Stomach smooth muscle (tissue), 2 donors: ENCODE results near the gene PRR13.

Experiments
- H3K27ac ChIP-seq: one replicate; pipeline ENCODE4 v1.7.0; 2013; ENCODE audit warnings: mild to moderate bottlenecking, low read length, inconsistent platforms
- H3K27me3 ChIP-seq, 2 donors: one replicate each; pipeline ENCODE4 v1.7.0; 2013; ENCODE audit warnings: low read length in 2 of 2; ENCODE audit not compliant: insufficient read depth in 2 of 2, control insufficient read depth in 1 of 2
- H3K36me3 ChIP-seq, 2 donors: one replicate each; pipeline ENCODE4 v1.7.0; 2013; ENCODE audit warnings: low read length in 2 of 2; ENCODE audit not compliant: control insufficient read depth in 2 of 2, insufficient read depth in 2 of 2
- H3K4me1 ChIP-seq: one replicate; pipeline ENCODE4 v1.7.0; 2013; ENCODE audit warnings: low read length; ENCODE audit not compliant: control insufficient read depth, insufficient read depth
- H3K4me3 ChIP-seq, 2 donors: one replicate each; pipeline ENCODE4 v1.7.0; 2013; ENCODE audit warnings: low read length in 2 of 2
- H3K9ac ChIP-seq, 2 donors: one replicate each; pipeline ENCODE4 v1.7.0; 2013; ENCODE audit warnings: low read length in 2 of 2, mild to moderate bottlenecking in 1 of 2
- H3K9me3 ChIP-seq, 2 donors: one replicate each; pipeline ENCODE4 v1.7.0; 2013; ENCODE audit warnings: low read length in 2 of 2; ENCODE audit not compliant: control insufficient read depth in 2 of 2
- donor health status: healthy.
- donor health status: Pancreatic carcinoma.

Gene PRR13

GRCh38 chr12:53483225-53483978 lies 41.9 kb downstream of the PRR13 start:
- no peaks in the 10 kb centered on the region for H3K4me1 ChIP-seq
- H3K9ac ChIP-seq, result no peak overlapping the region
- H3K27ac ChIP-seq, result no peak overlapping the region
- peaks cover 50 to 70% of the 10 kb centered on the region in 2 donors for H3K36me3 ChIP-seq
- H3K4me3 ChIP-seq, result no peak overlapping the region
- H3K27me3 ChIP-seq, result no peaks in the 10 kb centered on the region
- H3K9me3 ChIP-seq, result no peaks in the 10 kb centered on the region

DNA sequence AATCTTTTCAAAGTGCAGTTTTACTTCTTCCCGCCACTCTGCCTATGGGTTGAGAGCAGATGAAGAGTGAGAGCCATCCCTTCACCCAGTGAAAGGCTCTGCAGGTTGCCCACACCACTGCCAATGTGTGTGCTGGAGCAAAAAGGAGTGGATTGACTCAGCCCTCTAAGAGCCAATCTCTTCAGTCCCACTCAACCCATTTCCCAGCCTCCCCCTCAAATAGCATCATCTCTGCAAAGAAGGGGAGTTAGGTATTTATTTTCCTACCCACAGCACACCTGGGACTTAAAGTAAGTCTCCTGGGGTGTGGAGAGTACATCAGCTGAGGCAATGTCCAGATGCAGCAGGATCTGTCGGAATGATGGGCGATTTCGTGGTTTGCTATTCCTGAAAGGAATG lies 42.4 kb downstream of the PRR13 start:
- H3K4me3 ChIP-seq, result no peak overlapping the region
- H3K27ac ChIP-seq, result no peak overlapping the region
- no peak overlapping the region for H3K9ac ChIP-seq
- H3K9me3 ChIP-seq, result no peaks in the 10 kb centered on the region
- peaks cover 45 to 68% of the 10 kb centered on the region in 2 donors for H3K36me3 ChIP-seq
- H3K4me1 ChIP-seq, result no peaks in the 10 kb centered on the region
- H3K27me3 ChIP-seq, result no peaks in the 10 kb centered on the region

DNA sequence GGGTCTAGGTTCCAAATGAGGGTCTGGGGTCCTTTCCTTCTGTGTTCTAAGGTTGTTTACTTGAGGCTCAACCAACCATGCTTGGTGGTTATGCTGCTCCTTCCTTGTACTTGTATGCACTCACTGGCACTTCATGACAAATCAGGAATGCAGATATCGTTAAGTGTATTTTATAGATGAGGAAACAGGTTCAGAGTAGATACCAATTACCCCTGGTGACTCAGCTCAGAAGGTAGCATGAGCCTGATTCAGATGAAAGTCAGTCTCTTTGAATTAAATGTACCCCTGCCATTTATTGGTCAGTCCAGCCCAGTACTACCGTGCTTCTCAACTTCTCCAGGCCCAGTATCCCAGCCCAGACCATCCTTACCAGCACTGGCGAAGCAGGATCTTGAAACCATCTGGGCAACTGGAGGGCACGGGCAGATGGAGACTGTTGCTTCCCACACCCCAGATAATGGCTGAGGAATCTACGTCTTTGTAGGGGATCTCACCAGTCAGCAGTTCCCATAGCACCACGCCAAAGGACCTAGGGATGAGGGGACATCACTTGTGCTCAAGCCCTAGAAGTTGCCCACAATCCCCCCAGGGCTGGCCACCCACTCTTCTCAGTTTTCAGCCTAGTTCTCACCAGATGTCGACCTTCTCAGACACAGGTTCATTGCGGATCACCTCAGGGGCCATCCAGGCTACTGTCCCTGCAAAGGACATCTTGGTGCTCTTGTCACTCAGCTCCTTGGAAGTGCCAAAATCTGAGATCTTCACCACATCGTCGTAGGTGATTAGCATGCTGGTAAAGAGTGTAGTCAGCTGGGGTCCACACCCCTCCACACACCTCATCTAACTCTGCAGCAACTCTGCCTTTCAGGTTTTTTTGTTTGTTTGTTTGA lies 43.4 kb downstream of the PRR13 start:
- H3K27me3 ChIP-seq, result no peaks in the 10 kb centered on the region
- peaks cover 42 to 63% of the 10 kb centered on the region in 2 donors for H3K36me3 ChIP-seq
- H3K9ac ChIP-seq, result no peak overlapping the region
- no peaks in the 10 kb centered on the region for H3K4me1 ChIP-seq
- no peak overlapping the region for H3K4me3 ChIP-seq
- H3K27ac ChIP-seq, result no peak overlapping the region
- H3K9me3 ChIP-seq, result no peaks in the 10 kb centered on the region

GRCh38 chr12:53485955-53486735 lies 44.6 kb downstream of the PRR13 start:
- H3K9ac ChIP-seq, result peak overlapping the region in 1 of 2 donors; percentile 36
- no peak overlapping the region for H3K27ac ChIP-seq
- H3K27me3 ChIP-seq, result no peaks in the 10 kb centered on the region
- no peaks in the 10 kb centered on the region for H3K4me1 ChIP-seq
- no peak overlapping the region for H3K4me3 ChIP-seq
- H3K36me3 ChIP-seq, result peaks cover 35 to 55% of the 10 kb centered on the region in 2 donors
- no peaks in the 10 kb centered on the region for H3K9me3 ChIP-seq

- Histone ChIP-seq H3K4me3 (no peak overlapping the region), H3K9me3 (no peaks in the 10 kb centered on the region), H3K9ac (peak overlapping the region in 1 of 2 donors; percentile 36), H3K4me1 (no peaks in the 10 kb centered on the region), H3K27me3 (no peaks in the 10 kb centered on the region), H3K36me3 (peaks cover 30 to 50% of the 10 kb centered on the region in 2 donors), H3K27ac (no peak overlapping the region)
Measured at GRCh38 chr12:53486736-53487487, 45.4 kb downstream of the PRR13 start.

DNA sequence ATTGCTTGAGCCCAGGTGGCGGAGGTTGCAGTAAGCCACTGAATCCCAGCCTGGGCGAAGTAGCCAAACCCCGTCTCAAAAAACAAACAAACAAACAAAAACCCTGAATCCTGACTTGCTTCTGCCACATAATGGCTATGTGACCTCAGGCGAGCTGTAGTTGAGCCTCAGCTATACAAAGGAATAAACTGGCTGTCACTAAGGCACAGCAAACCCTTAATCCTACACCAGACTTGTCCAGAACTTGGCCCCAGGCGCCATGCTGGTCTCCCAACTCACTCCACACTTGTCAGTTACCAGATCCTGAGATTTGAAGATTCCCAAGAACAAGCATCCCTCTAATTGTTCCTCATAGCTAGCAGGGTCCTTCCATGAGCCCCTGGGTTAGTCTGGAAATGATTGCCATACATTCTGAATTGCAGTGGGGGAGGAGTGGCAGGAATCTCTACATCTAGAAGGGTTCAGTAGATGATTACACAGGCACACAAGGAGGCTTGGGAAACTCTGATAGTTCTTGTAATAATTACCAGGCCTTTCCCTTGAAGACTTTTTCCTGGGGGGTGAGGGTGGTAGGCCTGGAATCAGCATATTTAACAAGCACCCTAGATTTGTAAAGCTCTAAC lies 47.8 kb downstream of the PRR13 start:
- no peaks in the 10 kb centered on the region for H3K9me3 ChIP-seq
- no peak overlapping the region for H3K4me3 ChIP-seq
- H3K9ac ChIP-seq, result no peak overlapping the region

DNA sequence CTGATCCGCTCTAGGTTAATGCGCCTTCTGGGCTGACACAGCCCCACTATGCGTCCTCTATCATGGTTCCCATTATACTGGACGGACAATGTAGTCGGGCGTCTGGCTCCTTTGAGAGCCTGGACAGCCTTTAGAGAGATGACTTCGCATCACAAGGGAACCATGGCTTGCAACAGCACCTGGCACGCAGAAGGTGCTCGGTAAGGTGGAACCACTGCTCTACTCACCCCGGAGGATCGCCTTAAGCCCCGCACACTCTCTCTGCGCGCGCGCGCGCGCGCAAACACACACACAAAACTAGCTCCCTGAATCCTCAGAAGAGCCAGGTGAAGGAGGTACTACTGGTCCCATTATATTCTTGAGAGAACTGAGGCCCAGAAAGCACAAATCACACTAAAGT lies 50.7 kb downstream of the PRR13 start:
- Histone ChIP-seq H3K27me3 (no peaks in the 10 kb centered on the region), H3K27ac (peak overlapping the region; percentile 80), H3K36me3 (peaks cover 5% of the 10 kb centered on the region in 2 donors), H3K9ac (peak overlapping the region; percentile 55 to 61), H3K4me3 (peak overlapping the region; percentile 68 to 77), H3K4me1 (peaks cover 24% of the 10 kb centered on the region), H3K9me3 (no peaks in the 10 kb centered on the region)

More for the DNA sequence above, 47.8 kb downstream of the PRR13 start:
- Histone ChIP-seq H3K36me3 (peaks cover 17 to 28% of the 10 kb centered on the region in 2 donors), H3K27ac (no peak overlapping the region), H3K4me1 (peaks cover 18% of the 10 kb centered on the region), H3K27me3 (no peaks in the 10 kb centered on the region)

- Histone ChIP-seq H3K27me3 (no peaks in the 10 kb centered on the region), H3K4me3 (peak overlapping the region; percentile 68 to 77), H3K9me3 (no peaks in the 10 kb centered on the region), H3K27ac (peak overlapping the region; percentile 80), H3K9ac (peak overlapping the region; percentile 61 to 80), H3K36me3 (peaks cover 0 to 3% of the 10 kb centered on the region in 2 donors), H3K4me1 (peaks cover 24% of the 10 kb centered on the region)
Measured at GRCh38 chr12:53492830-53493609, 51.5 kb downstream of the PRR13 start.

GRCh38 chr12:53493610-53494391 lies 52.3 kb downstream of the PRR13 start:
- Histone ChIP-seq H3K9me3 (no peaks in the 10 kb centered on the region), H3K36me3 (peaks cover 0 to 2% of the 10 kb centered on the region in 2 donors), H3K9ac (peak overlapping the region; percentile 61 to 80), H3K27me3 (no peaks in the 10 kb centered on the region), H3K4me3 (peak overlapping the region; percentile 68 to 77), H3K4me1 (peaks cover 29% of the 10 kb centered on the region), H3K27ac (peak overlapping the region; percentile 80)
